Hepatocyte (in vitro differentiated cells): ENCODE data around the gene SHISA7. TPM values are rescaled to one million over a fixed set of nuclear protein-coding genes. Genes with fewer than 3 reads are reported as not detected.
"Not testable (repeated sequence)": the region's sequence is repeated elsewhere in the genome, so short reads cannot be mapped to it uniquely, and the experiment has no call there.

Source experiments
- DNase-seq: peaks from one replicate; pipeline ENCODE4 v3.0.0-alpha.2; 2016; ENCODE audit warnings: low spot score
- H2AFZ ChIP-seq: fragments of 200-600 bp; sonication (generic); 2 replicates; pipeline ENCODE4 v1.6.0; 2016; ENCODE audit warnings: antibody characterized with exemption, mild to moderate bottlenecking
- H3K27ac ChIP-seq: fragments of 200-600 bp; sonication (generic); 2 replicates; pipeline ENCODE4 v1.5.1; 2016; ENCODE audit warnings: mild to moderate bottlenecking
- H3K27me3 ChIP-seq: fragments of 200-600 bp; sonication (generic); 2 replicates; pipeline ENCODE4 v1.6.1; 2016
- H3K36me3 ChIP-seq: fragments of 200-600 bp; sonication (generic); replicated peaks from 2 replicates; pipeline ENCODE4 v1.5.1; 2016; ENCODE audit warnings: low read depth; ENCODE audit not compliant: insufficient read depth
- H3K4me1 ChIP-seq: fragments of 200-600 bp; sonication (generic); 2 replicates; pipeline ENCODE4 v1.5.1; 2016; ENCODE audit warnings: mild to moderate bottlenecking, moderate library complexity; ENCODE audit not compliant: insufficient read depth
- H3K4me2 ChIP-seq: fragments of 200-600 bp; sonication (generic); 2 replicates; pipeline ENCODE4 v1.6.0; 2016
- H3K4me3 ChIP-seq: fragments of 200-600 bp; sonication (generic); 2 replicates; pipeline ENCODE4 v1.5.1; 2016; ENCODE audit warnings: mild to moderate bottlenecking
- H3K79me2 ChIP-seq: fragments of 200-600 bp; sonication (generic); 2 replicates; pipeline ENCODE4 v1.6.0; 2017; ENCODE audit warnings: mild to moderate bottlenecking
- H3K9me2 ChIP-seq: fragments of 200-600 bp; sonication (generic); replicated peaks from 2 replicates; pipeline ENCODE4 v1.6.0; 2017; ENCODE audit warnings: mild to moderate bottlenecking; ENCODE audit not compliant: insufficient read depth
- H3K9me3 ChIP-seq: fragments of 200-600 bp; sonication (generic); 2 replicates; pipeline ENCODE4 v1.5.1; 2016; ENCODE audit warnings: low read depth, mild to moderate bottlenecking
- H4K20me1 ChIP-seq: fragments of 200-600 bp; sonication (generic); 2 replicates; pipeline ENCODE4 v1.6.0; 2016; ENCODE audit warnings: mild to moderate bottlenecking; ENCODE audit not compliant: insufficient read depth, poor library complexity, severe bottlenecking
- EZH2 ChIP-seq: fragments of 200-600 bp; sonication (generic); IDR thresholded peaks from 2 replicates; pipeline ENCODE4 v1.6.1; 2016; ENCODE audit warnings: antibody characterized with exemption, mild to moderate bottlenecking, borderline replicate concordance
- EZH2phosphoT487 ChIP-seq: fragments of 200-600 bp; sonication (generic); IDR thresholded peaks from one replicate; pipeline ENCODE4 v1.6.1; 2018; ENCODE audit warnings: antibody characterized with exemption, mild to moderate bottlenecking, low read depth, moderate library complexity; ENCODE audit not compliant: unreplicated experiment, severe bottlenecking
- WGBS: methylation state at CpG from one replicate; pipeline ENCODE4 v1.1.6; 2016; ENCODE audit warnings: low lambda C conversion rate; ENCODE audit errors: missing lambda C conversion rate; 5-methylcytosine and 5-hydroxymethylcytosine counted together
- polyA plus RNA-seq: library from polyadenylated mRNA; unstranded; fragments of >200 nt; fragmentation: Nextera tagmentation; extraction: Ambion mirVana; gene quantifications from 2 replicates; pipeline ENCODE4 v1.2.1, GENCODE V29; 2016
- total RNA-seq: library from RNA; depleted of rRNA; stranded (reverse); fragments of >200 nt; gene quantifications from 2 replicates; pipeline ENCODE4 v1.2.3, GENCODE V29; 2014
- TF ChIP-seq, protein P1 (sequence below): fragments of 200-600 bp; sonication (generic); IDR thresholded peaks from 2 replicates; pipeline ENCODE4 v1.5.1; 2016; ENCODE audit warnings: antibody characterized with exemption, mild to moderate bottlenecking; ENCODE audit not compliant: poor library complexity

The SHISA7 gene
- total and polyA plus RNA-seq, 2 experiments from 2014 or later, result not detected

DNA sequence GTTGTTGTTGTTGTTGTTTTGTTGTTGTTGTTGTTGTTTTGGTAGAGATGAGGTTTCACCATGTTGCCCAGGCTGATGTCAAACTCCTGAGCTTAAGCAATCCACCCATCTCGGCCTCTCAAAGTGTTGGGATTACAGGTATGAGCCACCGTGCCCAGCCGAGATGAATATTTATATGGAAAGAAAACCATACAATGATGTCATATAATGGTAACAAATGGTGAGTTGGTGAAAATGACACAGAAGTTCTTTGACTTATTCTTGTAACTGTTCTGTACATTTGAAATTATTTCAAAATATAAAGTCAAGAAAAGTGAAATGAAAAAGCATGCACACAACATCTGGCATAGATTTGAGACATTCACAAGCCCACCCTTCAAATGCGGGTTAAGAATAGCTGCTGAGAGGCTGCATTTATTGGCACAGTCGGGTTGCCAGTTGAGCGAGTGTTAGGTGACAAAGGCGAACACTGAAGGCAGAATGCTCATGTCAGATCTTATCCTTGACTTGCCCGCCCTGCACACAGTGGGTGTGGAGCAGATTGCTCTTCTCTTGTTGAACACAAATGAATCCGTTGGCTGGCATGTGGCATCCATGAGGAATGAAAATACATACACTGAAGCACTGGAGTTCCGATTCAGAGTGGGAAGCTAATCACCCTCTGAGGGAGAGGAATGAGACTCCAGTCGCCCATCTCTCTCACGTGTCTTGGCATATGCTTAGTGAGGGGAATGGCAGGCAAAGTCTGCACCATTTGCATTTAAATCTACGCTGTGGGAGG, 19.7 kb downstream of the SHISA7 start:
- Histone ChIP-seq H3K79me2 (no peaks in the 10 kb centered on the region), H3K27ac (no peak overlapping the region), H3K9me2 (no peaks in the 10 kb centered on the region), H2AFZ (no peak overlapping the region), H3K9me3 (no peaks in the 10 kb centered on the region), H4K20me1 (no peaks in the 10 kb centered on the region), H3K27me3 (no peaks in the 10 kb centered on the region), H3K4me2 (no peak overlapping the region), H3K4me1 (no peaks in the 10 kb centered on the region), H3K36me3 (no peaks in the 10 kb centered on the region), H3K4me3 (no peak overlapping the region)
- no peak for TF ChIP-seq EZH2phosphoT487
- TF ChIP-seq, protein P1, sequence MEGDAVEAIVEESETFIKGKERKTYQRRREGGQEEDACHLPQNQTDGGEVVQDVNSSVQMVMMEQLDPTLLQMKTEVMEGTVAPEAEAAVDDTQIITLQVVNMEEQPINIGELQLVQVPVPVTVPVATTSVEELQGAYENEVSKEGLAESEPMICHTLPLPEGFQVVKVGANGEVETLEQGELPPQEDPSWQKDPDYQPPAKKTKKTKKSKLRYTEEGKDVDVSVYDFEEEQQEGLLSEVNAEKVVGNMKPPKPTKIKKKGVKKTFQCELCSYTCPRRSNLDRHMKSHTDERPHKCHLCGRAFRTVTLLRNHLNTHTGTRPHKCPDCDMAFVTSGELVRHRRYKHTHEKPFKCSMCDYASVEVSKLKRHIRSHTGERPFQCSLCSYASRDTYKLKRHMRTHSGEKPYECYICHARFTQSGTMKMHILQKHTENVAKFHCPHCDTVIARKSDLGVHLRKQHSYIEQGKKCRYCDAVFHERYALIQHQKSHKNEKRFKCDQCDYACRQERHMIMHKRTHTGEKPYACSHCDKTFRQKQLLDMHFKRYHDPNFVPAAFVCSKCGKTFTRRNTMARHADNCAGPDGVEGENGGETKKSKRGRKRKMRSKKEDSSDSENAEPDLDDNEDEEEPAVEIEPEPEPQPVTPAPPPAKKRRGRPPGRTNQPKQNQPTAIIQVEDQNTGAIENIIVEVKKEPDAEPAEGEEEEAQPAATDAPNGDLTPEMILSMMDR, result no peak
- TF ChIP-seq EZH2, result no peak
- 64% methylated on average over 13 of the region's 13 CpGs for WGBS
- DNase-seq, result no peak

DNA sequence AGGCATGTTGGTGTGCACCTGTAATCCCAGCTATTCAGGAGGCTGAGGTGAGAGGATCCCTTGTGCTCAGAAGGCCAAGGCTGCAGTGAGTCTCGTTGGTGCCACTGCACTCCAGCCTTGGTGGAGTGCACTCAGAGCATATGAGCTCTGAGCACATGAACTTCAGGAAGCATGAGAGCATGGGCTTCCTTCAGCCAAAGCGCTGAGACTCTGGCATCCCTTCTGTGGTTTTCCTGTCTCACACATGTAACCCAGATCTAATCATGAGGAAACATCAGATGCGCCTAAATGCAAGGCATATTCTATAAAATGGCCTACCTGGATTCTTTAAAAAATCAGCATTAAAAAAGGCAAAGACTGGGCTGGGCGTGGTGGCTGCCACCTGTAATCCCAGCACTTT, 21.8 kb downstream of the SHISA7 start:
- not testable (repeated sequence) for H2AFZ ChIP-seq, H3K27ac ChIP-seq, H3K36me3 ChIP-seq, H3K4me3 ChIP-seq, DNase-seq, H3K9me2 ChIP-seq, H3K79me2 ChIP-seq, H3K4me1 ChIP-seq, H3K4me2 ChIP-seq, H3K9me3 ChIP-seq, H3K27me3 ChIP-seq, H4K20me1 ChIP-seq
- WGBS, result 73% methylated on average over 4 of the region's 4 CpGs

DNA sequence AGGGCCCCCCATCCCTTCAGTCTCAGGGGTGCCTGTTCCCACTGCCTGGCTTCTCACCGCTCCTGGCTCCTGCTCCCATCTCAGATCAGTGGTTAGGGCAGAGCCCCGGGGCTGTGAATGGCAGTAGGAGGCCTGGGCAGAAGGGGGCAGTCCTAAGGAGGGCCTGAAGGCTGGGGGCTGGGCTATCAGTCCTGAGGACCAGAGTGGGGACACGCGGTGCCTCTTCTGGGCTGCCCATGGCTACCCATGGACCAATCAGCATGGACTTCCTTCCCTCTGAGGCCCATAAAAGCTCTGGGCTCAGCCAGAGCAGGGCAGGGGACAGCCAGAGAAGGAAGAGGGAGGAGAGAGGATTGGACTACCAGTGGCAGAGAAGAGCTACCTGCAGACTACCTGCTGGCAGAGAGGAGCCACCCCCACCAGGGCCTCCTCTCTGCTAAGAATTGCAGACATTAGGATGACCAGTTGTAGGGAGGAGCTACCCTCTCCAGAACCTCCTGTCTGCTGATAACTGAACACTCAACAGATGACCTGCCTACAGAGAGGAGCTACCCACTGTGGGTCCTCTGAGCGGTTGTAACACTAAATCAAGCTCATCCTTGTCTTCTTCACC, 23.4 kb downstream of the SHISA7 start:
- Histone ChIP-seq H3K27ac (no peak overlapping the region), H3K27me3 (no peaks in the 10 kb centered on the region), H4K20me1 (no peaks in the 10 kb centered on the region), H3K4me2 (no peak overlapping the region), H3K9me2 (no peaks in the 10 kb centered on the region), H3K36me3 (no peaks in the 10 kb centered on the region), H3K4me3 (no peak overlapping the region), H3K9me3 (no peaks in the 10 kb centered on the region), H3K4me1 (no peaks in the 10 kb centered on the region), H2AFZ (no peak overlapping the region), H3K79me2 (no peaks in the 10 kb centered on the region)
- TF ChIP-seq EZH2phosphoT487, result no peak
- no peak for TF ChIP-seq EZH2
- TF ChIP-seq, protein P1, result no peak
- DNase-seq, result no peak
- 63% methylated on average over 5 of the region's 5 CpGs for WGBS

DNA sequence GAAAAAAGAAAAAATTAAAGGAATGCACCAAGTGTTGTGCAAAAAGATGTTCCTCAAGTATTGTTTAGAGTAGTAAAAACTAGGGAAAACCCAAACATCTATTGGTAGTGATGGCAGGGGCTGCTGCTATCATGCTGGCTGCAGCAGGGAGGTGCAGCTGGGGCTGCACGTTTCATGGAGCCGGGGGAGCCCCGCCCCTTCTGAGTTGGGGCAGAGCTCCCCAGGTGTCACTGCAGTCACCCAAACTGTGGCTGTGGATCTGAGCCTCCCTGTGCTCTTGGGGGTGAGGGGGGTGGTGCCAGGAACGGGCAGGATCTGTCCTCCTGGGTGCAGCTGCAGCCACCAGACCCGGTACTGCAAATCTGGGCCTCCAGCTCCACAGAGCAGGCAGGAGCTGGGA, 24.0 kb downstream of the SHISA7 start:
- no peaks in the 10 kb centered on the region for H3K9me3 ChIP-seq
- no peaks in the 10 kb centered on the region for H3K36me3 ChIP-seq
- no peak overlapping the region for H2AFZ ChIP-seq
- no peaks in the 10 kb centered on the region for H4K20me1 ChIP-seq
- no peaks in the 10 kb centered on the region for H3K27me3 ChIP-seq
- no peak overlapping the region for H3K27ac ChIP-seq
- no peaks in the 10 kb centered on the region for H3K79me2 ChIP-seq
- H3K4me2 ChIP-seq, result no peak overlapping the region
- H3K4me1 ChIP-seq, result no peaks in the 10 kb centered on the region
- DNase-seq, result no peak
- WGBS, result 77% methylated on average over 5 of the region's 5 CpGs
- TF ChIP-seq EZH2 (no peak), EZH2phosphoT487 (no peak)
- TF ChIP-seq, protein P1, result no peak
- no peak overlapping the region for H3K4me3 ChIP-seq
- H3K9me2 ChIP-seq, result no peaks in the 10 kb centered on the region
